ENCODE results near the gene SOX4. TPM values are rescaled to one million over a fixed set of nuclear protein-coding genes. Genes with fewer than 3 reads are reported as not detected.
A peak's percentile ranks its signal among the peaks of the same experiment; 100 is the strongest.

The SOX4 gene
- total RNA-seq, 3 donors from 2014 or later = 14.9 to 54.5 (median 26.5) TPM

- DNase-seq (peak; percentile 74 to 86 (median 80)), ATAC-seq (peak; percentile 62)
- TF ChIP-seq CTCF (IDR thresholded peaks at IDR 0.05) = no peak
- Histone ChIP-seq H3K9me3 (no peaks in the 10 kb centered on the region), H3K4me3 (no peak overlapping the region), H3K4me1 (ENCODE audit: low read depth) (peaks cover 5% of the 10 kb centered on the region), H3K36me3 (ENCODE audit: low read depth) (no peaks in the 10 kb centered on the region)
- intact Hi-C loops (cut with DNase I, micrococcal nuclease) = loop anchor here (5.0 kb wide), 2 partner anchors 709 to 1024 kb away; no protein-coding TSS in a partner anchor
These were observed 6.8 kb upstream of the SOX4 start for GRCh38 chr6:21586740-21587178.

- peak; percentile 72 to 82 (median 81) for DNase-seq
- TF ChIP-seq CTCF (IDR thresholded peaks at IDR 0.05) = no peak
- no peaks in the 10 kb centered on the region for H3K9me3 ChIP-seq
- H3K4me1 ChIP-seq (ENCODE audit: low read depth) = peaks cover 5% of the 10 kb centered on the region
- no peaks in the 10 kb centered on the region for H3K36me3 ChIP-seq (ENCODE audit: low read depth)
- peak overlapping the region; percentile 23 for H3K4me3 ChIP-seq
- peak; percentile 68 for ATAC-seq
- intact Hi-C loops (cut with DNase I, micrococcal nuclease) = loop anchor here (5.0 kb wide), 2 partner anchors 710 to 1025 kb away; no protein-coding TSS in a partner anchor
These were observed 6.2 kb upstream of the SOX4 start for GRCh38 chr6:21587179-21587960.

GRCh38 chr6:21587961-21588480 is 5.5 kb upstream of the SOX4 start:
- intact Hi-C loops (cut with DNase I, micrococcal nuclease) = loop anchor here (5.0 kb wide), 2 partner anchors 711 to 1026 kb away; no protein-coding TSS in a partner anchor
- Histone ChIP-seq H3K4me3 (peak overlapping the region; percentile 23), H3K4me1 (ENCODE audit: low read depth) (peaks cover 8% of the 10 kb centered on the region), H3K9me3 (no peaks in the 10 kb centered on the region), H3K36me3 (ENCODE audit: low read depth) (no peaks in the 10 kb centered on the region)
- ATAC-seq = peak; percentile 55
- peak; percentile 77 to 80 (median 79) for DNase-seq
- no peak for TF ChIP-seq CTCF (IDR thresholded peaks at IDR 0.05)

- DNase-seq (peak; percentile 76 to 80 (median 77)), ATAC-seq (peak; percentile 60)
- H3K9me3 ChIP-seq = no peaks in the 10 kb centered on the region
- peak overlapping the region; percentile 23 for H3K4me3 ChIP-seq
- H3K36me3 ChIP-seq (ENCODE audit: low read depth) = no peaks in the 10 kb centered on the region
- H3K4me1 ChIP-seq (ENCODE audit: low read depth) = peaks cover 13% of the 10 kb centered on the region
- intact Hi-C loops (cut with DNase I, micrococcal nuclease) = loop anchor here (5.0 kb wide), 2 partner anchors 711 to 1026 kb away; no protein-coding TSS in a partner anchor
- no peak for TF ChIP-seq CTCF (IDR thresholded peaks at IDR 0.05)
These were observed 4.8 kb upstream of the SOX4 start for GRCh38 chr6:21588481-21589351.

Measured in mucosa of descending colon (tissue), 3 donors.